HEK293 (cell line): ENCODE data around the gene PPP1R27.
A peak's percentile ranks its signal among the peaks of the same experiment; 100 is the strongest.

ENCODE experiments used
- BCL11B ChIP-seq: fragments of 450-650 bp; formaldehyde crosslinking; IDR thresholded peaks from 2 replicates; pipeline ENCODE4 v1.5.1; 2016; ENCODE audit warnings: low read depth, missing biosample characterization, missing genetic modification characterization
- KLF7 ChIP-seq: fragments of 450-650 bp; formaldehyde crosslinking; IDR thresholded peaks from 2 replicates; pipeline ENCODE4 v1.5.1; 2016; ENCODE audit warnings: missing biosample characterization, missing genetic modification characterization, borderline replicate concordance
- PRDM1 ChIP-seq: fragments of 450-650 bp; formaldehyde crosslinking; IDR thresholded peaks from 2 replicates; pipeline ENCODE4; 2016; ENCODE audit warnings: missing biosample characterization, missing genetic modification characterization
- PRDM10 ChIP-seq: fragments of 450-650 bp; formaldehyde crosslinking; IDR thresholded peaks from 2 replicates; pipeline ENCODE4 v1.5.1; 2016; ENCODE audit warnings: missing biosample characterization, missing genetic modification characterization
- PRDM2 ChIP-seq: fragments of 450-650 bp; formaldehyde crosslinking; IDR thresholded peaks from 2 replicates; pipeline ENCODE4 v1.5.1; 2016; ENCODE audit warnings: missing biosample characterization, missing genetic modification characterization, borderline replicate concordance
- SP3 ChIP-seq: fragments of 450-650 bp; formaldehyde crosslinking; IDR thresholded peaks from 2 replicates; pipeline ENCODE4 v1.5.1; 2016; ENCODE audit warnings: missing biosample characterization, missing genetic modification characterization
- YY2 ChIP-seq: fragments of 450-650 bp; formaldehyde crosslinking; IDR thresholded peaks from 2 replicates; pipeline ENCODE4 v1.5.1; 2016; ENCODE audit warnings: missing biosample characterization, missing genetic modification characterization
- ZBTB11 ChIP-seq: fragments of 450-650 bp; formaldehyde crosslinking; conservative IDR thresholded peaks from 2 replicates; pipeline ENCODE4 v1.5.1; 2016; ENCODE audit warnings: low read depth, missing biosample characterization, missing genetic modification characterization
- ZNF133 ChIP-seq: fragments of 450-650 bp; formaldehyde crosslinking; IDR thresholded peaks from 2 replicates; pipeline ENCODE4 v1.5.1; 2016; ENCODE audit warnings: missing biosample characterization, missing genetic modification characterization
- ZNF335 ChIP-seq: fragments of 450-650 bp; formaldehyde crosslinking; conservative IDR thresholded peaks from 2 replicates; pipeline ENCODE4 v1.5.1; 2016; ENCODE audit warnings: missing biosample characterization, missing genetic modification characterization
- ZNF341 ChIP-seq: fragments of 450-650 bp; formaldehyde crosslinking; IDR thresholded peaks from 2 replicates; pipeline ENCODE4; 2016; ENCODE audit warnings: low read depth, missing biosample characterization, missing genetic modification characterization
- ZNF366 ChIP-seq: fragments of 450-650 bp; formaldehyde crosslinking; conservative IDR thresholded peaks from 2 replicates; pipeline ENCODE4 v1.5.1; 2016; ENCODE audit warnings: missing biosample characterization, missing genetic modification characterization
- ZNF433 ChIP-seq: fragments of 450-650 bp; formaldehyde crosslinking; IDR thresholded peaks from 2 replicates; pipeline ENCODE4 v1.5.1; 2016; ENCODE audit warnings: missing biosample characterization, missing genetic modification characterization, low read depth
- ZNF510 ChIP-seq: fragments of 450-650 bp; formaldehyde crosslinking; IDR thresholded peaks from 2 replicates; pipeline ENCODE4 v1.5.1; 2018; ENCODE audit warnings: mild to moderate bottlenecking, missing genetic modification characterization, missing biosample characterization; ENCODE audit not compliant: insufficient replicate concordance
- ZNF521 ChIP-seq: fragments of 450-650 bp; formaldehyde crosslinking; IDR thresholded peaks from 2 replicates; pipeline ENCODE4 v1.5.1; 2017; ENCODE audit warnings: missing biosample characterization, mild to moderate bottlenecking, missing genetic modification characterization
- ZNF558 ChIP-seq: fragments of 450-650 bp; formaldehyde crosslinking; IDR thresholded peaks from 2 replicates; pipeline ENCODE4 v1.5.1; 2016; ENCODE audit warnings: missing biosample characterization, missing genetic modification characterization
- ZNF76 ChIP-seq: fragments of 450-650 bp; formaldehyde crosslinking; IDR thresholded peaks from 2 replicates; pipeline ENCODE4; 2016; ENCODE audit warnings: low read depth, missing biosample characterization, missing genetic modification characterization, borderline replicate concordance
- TF ChIP-seq, protein P1 (sequence below): fragments of 450-650 bp; formaldehyde crosslinking; IDR thresholded peaks from 2 replicates; pipeline ENCODE4 v1.5.1; 2016; ENCODE audit warnings: missing biosample characterization, missing genetic modification characterization, low read depth
- TF ChIP-seq, protein P2 (sequence below): fragments of 450-650 bp; formaldehyde crosslinking; IDR thresholded peaks from 2 replicates; pipeline ENCODE4 v1.5.1; 2017; ENCODE audit warnings: missing biosample characterization, missing genetic modification characterization

PPP1R27 gene

GRCh38 chr17:81869221-81870130, 34.6 kb upstream of the PPP1R27 start (continued):
- peak; percentile 43; the same call in 1 of the 2 replicates for TF ChIP-seq ZNF76 (tag by site-specific recombination)
- no peak; the same call in 1 of the 2 replicates for TF ChIP-seq PRDM10
- no peak for TF ChIP-seq ZNF521
- no peak; the same call in 1 of the 2 replicates for TF ChIP-seq ZNF335 (tag by site-specific recombination)
- no peak for TF ChIP-seq ZNF366
- no peak for TF ChIP-seq PRDM2 (tag by site-specific recombination)
- TF ChIP-seq PRDM1 (tag by site-specific recombination): no peak
- TF ChIP-seq, protein P1, sequence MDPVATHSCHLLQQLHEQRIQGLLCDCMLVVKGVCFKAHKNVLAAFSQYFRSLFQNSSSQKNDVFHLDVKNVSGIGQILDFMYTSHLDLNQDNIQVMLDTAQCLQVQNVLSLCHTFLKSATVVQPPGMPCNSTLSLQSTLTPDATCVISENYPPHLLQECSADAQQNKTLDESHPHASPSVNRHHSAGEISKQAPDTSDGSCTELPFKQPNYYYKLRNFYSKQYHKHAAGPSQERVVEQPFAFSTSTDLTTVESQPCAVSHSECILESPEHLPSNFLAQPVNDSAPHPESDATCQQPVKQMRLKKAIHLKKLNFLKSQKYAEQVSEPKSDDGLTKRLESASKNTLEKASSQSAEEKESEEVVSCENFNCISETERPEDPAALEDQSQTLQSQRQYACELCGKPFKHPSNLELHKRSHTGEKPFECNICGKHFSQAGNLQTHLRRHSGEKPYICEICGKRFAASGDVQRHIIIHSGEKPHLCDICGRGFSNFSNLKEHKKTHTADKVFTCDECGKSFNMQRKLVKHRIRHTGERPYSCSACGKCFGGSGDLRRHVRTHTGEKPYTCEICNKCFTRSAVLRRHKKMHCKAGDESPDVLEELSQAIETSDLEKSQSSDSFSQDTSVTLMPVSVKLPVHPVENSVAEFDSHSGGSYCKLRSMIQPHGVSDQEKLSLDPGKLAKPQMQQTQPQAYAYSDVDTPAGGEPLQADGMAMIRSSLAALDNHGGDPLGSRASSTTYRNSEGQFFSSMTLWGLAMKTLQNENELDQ (tag by site-specific recombination): no peak
- no peak for TF ChIP-seq ZNF558 (tag by site-specific recombination)
- TF ChIP-seq SP3: no peak
- TF ChIP-seq BCL11B (tag by site-specific recombination): peak; percentile 95
- no peak for TF ChIP-seq ZNF510 (tag by site-specific recombination)
- TF ChIP-seq KLF7 (tag by site-specific recombination): no peak
- TF ChIP-seq ZNF433 (tag by site-specific recombination): no peak
- no peak for TF ChIP-seq ZNF133 (tag by site-specific recombination)
- TF ChIP-seq, protein P2, sequence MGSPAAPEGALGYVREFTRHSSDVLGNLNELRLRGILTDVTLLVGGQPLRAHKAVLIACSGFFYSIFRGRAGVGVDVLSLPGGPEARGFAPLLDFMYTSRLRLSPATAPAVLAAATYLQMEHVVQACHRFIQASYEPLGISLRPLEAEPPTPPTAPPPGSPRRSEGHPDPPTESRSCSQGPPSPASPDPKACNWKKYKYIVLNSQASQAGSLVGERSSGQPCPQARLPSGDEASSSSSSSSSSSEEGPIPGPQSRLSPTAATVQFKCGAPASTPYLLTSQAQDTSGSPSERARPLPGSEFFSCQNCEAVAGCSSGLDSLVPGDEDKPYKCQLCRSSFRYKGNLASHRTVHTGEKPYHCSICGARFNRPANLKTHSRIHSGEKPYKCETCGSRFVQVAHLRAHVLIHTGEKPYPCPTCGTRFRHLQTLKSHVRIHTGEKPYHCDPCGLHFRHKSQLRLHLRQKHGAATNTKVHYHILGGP: no peak
- no peak for TF ChIP-seq YY2
- no peak for TF ChIP-seq ZNF341 (tag by site-specific recombination)
- TF ChIP-seq ZBTB11 (tag by site-specific recombination): no peak; the same call in 1 of the 2 replicates
